IMR-90 (cell line): Measurements from ENCODE around the gene NOX4. TPM values are rescaled to one million over a fixed set of nuclear protein-coding genes. Genes with fewer than 3 reads are reported as not detected.

ENCODE experiments used
- ATAC-seq: fragments of 200-7000 bp; cut with Tn5 transposase; 2 replicates; pipeline ENCODE4 v1.9.1; 2020; ENCODE audit warnings: low read depth, mild to moderate bottlenecking, moderate library complexity
- BruUV-seq: library from RNA; stranded (reverse); fragments of 400-500 nt; replicated peaks from 2 replicates; lab custom pipeline; 2021; lab: Mats Ljungman, UMichigan
- CTCF ChIA-PET: fragments of 300-600 bp; formaldehyde crosslinking; extraction: SDS; loops from one replicate; lab custom pipeline; 2021; ENCODE audit warnings: antibody characterized with exemption; lab: Yijun Ruan, JAX
- POLR2A ChIA-PET: fragments of 300-600 bp; sonication (Branson Sonifier 250); formaldehyde crosslinking; loops from one replicate; lab custom pipeline; 2022; ENCODE audit warnings: antibody characterized with exemption; ENCODE audit not compliant: unreplicated experiment; lab: Charles Lee
- DNase-seq: peaks from one replicate; pipeline ENCODE4 v3.0.0; 2013
- H2AFZ ChIP-seq: replicated peaks from 2 replicates; pipeline ENCODE3; 2013; ENCODE audit warnings: low read length, mild to moderate bottlenecking; ENCODE audit not compliant: poor library complexity
- H2AK5ac ChIP-seq: 2 replicates; pipeline ENCODE4 v1.6.1; 2013; ENCODE audit warnings: low read depth, low read length, inconsistent platforms
- H2AK9ac ChIP-seq: replicated peaks from 2 replicates; pipeline ENCODE3; 2013; ENCODE audit warnings: mild to moderate bottlenecking, low read depth, low read length, moderate library complexity; ENCODE audit not compliant: poor library complexity
- H2BK120ac ChIP-seq: 2 replicates; pipeline ENCODE4 v1.6.1; 2013; ENCODE audit warnings: low read depth, low read length, inconsistent platforms
- H2BK15ac ChIP-seq: 3 replicates; pipeline ENCODE4 v1.6.1; 2013; ENCODE audit warnings: low read depth, low read length, inconsistent platforms
- H2BK20ac ChIP-seq: 2 replicates; pipeline ENCODE4 v1.6.1; 2013; ENCODE audit warnings: low read depth, mild to moderate bottlenecking, inconsistent platforms, low read length, moderate library complexity
- H2BK5ac ChIP-seq: 2 replicates; pipeline ENCODE4 v1.6.1; 2013; ENCODE audit warnings: mild to moderate bottlenecking, low read depth, low read length, inconsistent platforms; ENCODE audit not compliant: poor library complexity, severe bottlenecking
- H3K14ac ChIP-seq: replicated peaks from 2 replicates; pipeline ENCODE4 v1.6.1; 2013; ENCODE audit warnings: low read depth, low read length, inconsistent platforms
- H3K18ac ChIP-seq: 2 replicates; pipeline ENCODE4 v1.6.1; 2013; ENCODE audit warnings: low read depth, low read length, control low read depth
- H3K23ac ChIP-seq: 2 replicates; pipeline ENCODE4 v1.6.1; 2013; ENCODE audit warnings: low read depth, low read length, inconsistent platforms
- H3K27ac ChIP-seq: 2 replicates; pipeline ENCODE4 v1.5.1; 2013; ENCODE audit warnings: mild to moderate bottlenecking, control low read depth, low read length; ENCODE audit not compliant: insufficient read depth
- H3K27me3 ChIP-seq: 2 replicates; pipeline ENCODE4 v1.6.1; 2013; ENCODE audit warnings: low read length; ENCODE audit not compliant: control insufficient read depth, insufficient read depth
- H3K36me3 ChIP-seq: 2 replicates; pipeline ENCODE4 v1.6.1; 2013; ENCODE audit warnings: low read length, mixed read lengths; ENCODE audit not compliant: control insufficient read depth, insufficient read depth
- H3K4ac ChIP-seq: 2 replicates; pipeline ENCODE4 v1.6.1; 2013; ENCODE audit warnings: low read depth, low read length, inconsistent platforms
- H3K4me1 ChIP-seq: 2 replicates; pipeline ENCODE4 v1.6.1; 2013; ENCODE audit warnings: low read length, mixed read lengths; ENCODE audit not compliant: control insufficient read depth, insufficient read depth
- H3K4me2 ChIP-seq: 2 replicates; pipeline ENCODE4 v1.6.1; 2013; ENCODE audit warnings: low read depth, mild to moderate bottlenecking, control low read depth, low read length, moderate library complexity
- H3K4me3 ChIP-seq: 2 replicates; pipeline ENCODE4 v1.5.1; 2013; ENCODE audit warnings: low read depth, mild to moderate bottlenecking, control low read depth, low read length, moderate library complexity; ENCODE audit not compliant: insufficient read depth
- H3K56ac ChIP-seq: 2 replicates; pipeline ENCODE4 v1.6.1; 2013; ENCODE audit warnings: low read length, inconsistent platforms; ENCODE audit not compliant: insufficient read depth; ENCODE audit errors: extremely low read depth
- H3K79me1 ChIP-seq, 2 experiments: 2 replicates each; pipeline ENCODE4 v1.6.1; 2013; ENCODE audit warnings: low read length in 2 of 2, inconsistent platforms in 1 of 2, low read depth in 1 of 2
- H3K9ac ChIP-seq: 2 replicates; pipeline ENCODE4 v1.6.1; 2013; ENCODE audit warnings: low read depth, low read length, control low read depth
- H3K9me1 ChIP-seq: 2 replicates; pipeline ENCODE4 v1.6.1; 2013; ENCODE audit warnings: low read length, inconsistent platforms; ENCODE audit not compliant: insufficient read depth
- H3K9me3 ChIP-seq: 2 replicates; pipeline ENCODE4 v1.6.1; 2013; ENCODE audit warnings: low read length; ENCODE audit not compliant: control insufficient read depth, insufficient read depth
- H4K20me1 ChIP-seq: 2 replicates; pipeline ENCODE4 v1.6.1; 2013; ENCODE audit warnings: low read length, inconsistent platforms; ENCODE audit not compliant: insufficient read depth
- H4K5ac ChIP-seq: 2 replicates; pipeline ENCODE4 v1.6.1; 2013; ENCODE audit warnings: mild to moderate bottlenecking, low read depth, low read length, control low read depth
- H4K8ac ChIP-seq, 2 experiments: 2 replicates each; pipeline ENCODE4 v1.6.1; 2013; ENCODE audit warnings: low read depth in 2 of 2, low read length in 2 of 2, control low read depth in 1 of 2, inconsistent platforms in 1 of 2
- H4K91ac ChIP-seq: 2 replicates; pipeline ENCODE4 v1.6.1; 2013; ENCODE audit warnings: low read depth, low read length, inconsistent platforms; ENCODE audit not compliant: insufficient read depth
- BHLHE40 ChIP-seq: fragments of 150-350 bp; IDR thresholded peaks from 2 replicates; pipeline ENCODE4 v1.6.1; 2016; ENCODE audit warnings: mild to moderate bottlenecking, low read depth, low read length
- CEBPB ChIP-seq: IDR thresholded peaks from 2 replicates; pipeline ENCODE4 v1.6.1; 2012; ENCODE audit warnings: low read depth, low read length, improper control_type of control experiment
- CHD1 ChIP-seq: IDR thresholded peaks from 2 replicates; pipeline ENCODE4 v1.6.1; 2012; ENCODE audit warnings: low read depth, low read length, improper control_type of control experiment
- ELK1 ChIP-seq: fragments of 150-350 bp; IDR thresholded peaks from 2 replicates; pipeline ENCODE4 v1.6.1; 2016; ENCODE audit warnings: low read depth, mild to moderate bottlenecking, low read length, moderate library complexity, borderline replicate concordance
- RAD21 ChIP-seq: IDR thresholded peaks from 2 replicates; pipeline ENCODE4 v1.6.1; 2012; ENCODE audit warnings: low read length, improper control_type of control experiment
- RCOR1 ChIP-seq: IDR thresholded peaks from 2 replicates; pipeline ENCODE4 v1.6.1; 2012; ENCODE audit warnings: mild to moderate bottlenecking, low read length, improper control_type of control experiment; ENCODE audit not compliant: insufficient replicate concordance
- RFX5 ChIP-seq: IDR thresholded peaks from 2 replicates; pipeline ENCODE4 v1.8.0; 2012; ENCODE audit warnings: low read depth, mild to moderate bottlenecking, low read length, moderate library complexity
- SMC3 ChIP-seq: fragments of 150-350 bp; IDR thresholded peaks from 2 replicates; pipeline ENCODE4 v1.6.1; 2016; ENCODE audit warnings: low read depth, mild to moderate bottlenecking, antibody characterized with exemption, low read length, moderate library complexity
- WGBS, 2 experiments: methylation state at CpG; one replicate each; pipeline versions ENCODE4 v1.1.5 to v1.1.7; 2013; ENCODE audit warnings: missing lambda C conversion rate in 2 of 2; ENCODE audit not compliant: insufficient read length in 1 of 2; ENCODE audit errors: extremely low coverage in 2 of 2; 5-methylcytosine and 5-hydroxymethylcytosine counted together
- dilution Hi-C: fragments of 300-500 bp; cut with HindIII; formaldehyde crosslinking; loops from one replicate; pipeline ENCODE4 v1.14.3; 2018; ENCODE audit warnings: low sequenced_read_pairs; ENCODE audit not compliant: unreplicated experiment
- in situ Hi-C: fragments of 300-500 bp; cut with MboI; formaldehyde crosslinking; loops from 3 replicates; pipeline ENCODE4 v1.14.3; 2019; ENCODE audit warnings: low sequenced_read_pairs, inconsistent platforms, mixed read lengths
- intact Hi-C: fragments of 100-400 bp; cut with micrococcal nuclease; formaldehyde crosslinking; loops from 2 replicates; pipeline ENCODE4 v1.10.0; 2022
- polyA plus RNA-seq, 3 experiments: library from polyadenylated mRNA; depleted of rRNA; stranded (reverse); fragments of >200 nt; gene quantifications; 2 replicates each; pipeline ENCODE4 v1.2.3, GENCODE V29; 2012; ENCODE audit warnings: low replicate concordance in 1 of 3
- total RNA-seq: library from RNA; depleted of rRNA; stranded (reverse); fragments of >200 nt; gene quantifications from 2 replicates; pipeline ENCODE4 v1.2.3, GENCODE V29; 2012

The NOX4 gene
- total and polyA plus RNA-seq, 2 of the 4 experiments (the other 2 are of a cell fraction), result 4.7 to 11.7 TPM

GRCh38 chr11:89503422-89503821 lies 12.2 kb upstream of the NOX4 start:
- TF ChIP-seq CHD1 (no peak), SMC3 (no peak), CEBPB (no peak), RFX5 (no peak), ELK1 (no peak), RCOR1 (no peak), BHLHE40 (no peak), RAD21 (no peak)
- Histone ChIP-seq H4K8ac (no peak overlapping the region), H3K14ac (no peak overlapping the region), H2AFZ (no peak overlapping the region), H4K5ac (no peak overlapping the region), H2BK5ac (no peak overlapping the region), H3K4me2 (no peak overlapping the region), H2AK5ac (no peak overlapping the region), H2BK120ac (no peak overlapping the region), H4K20me1 (no peaks in the 10 kb centered on the region), H2AK9ac (no peak overlapping the region), H3K4me3 (no peak overlapping the region), H3K27me3 (no peaks in the 10 kb centered on the region), H3K27ac (no peak overlapping the region), H3K18ac (no peak overlapping the region), H3K79me1 (no peaks in the 10 kb centered on the region), H3K23ac (no peak overlapping the region), H2BK20ac (no peak overlapping the region), H3K56ac (no peak overlapping the region), H4K91ac (no peak overlapping the region), H3K36me3 (no peaks in the 10 kb centered on the region), H3K9ac (no peak overlapping the region), H3K9me3 (no peaks in the 10 kb centered on the region), H3K9me1 (no peaks in the 10 kb centered on the region; the same call in 1 of the 2 replicates), H3K4ac (no peak overlapping the region), H2BK15ac (no peak overlapping the region), H3K4me1 (peaks cover 1% of the 10 kb centered on the region; the same call in 1 of the 2 replicates)
- dilution Hi-C loops, result no loop called here
- CTCF ChIA-PET, result no interaction called here
- WGBS, 2 experiments, result no CpG with 5 or more reads among the region's 2 CpGs
- ATAC-seq, result no peak
- in situ Hi-C loops, result no loop called here
- DNase-seq, result no peak
- POLR2A ChIA-PET, result no interaction called here
- BruUV-seq, result no TSS peak
- intact Hi-C loops, result no loop called here
